NCI-H2107 treated with DMSO at 0.1 percent for 48 hours (cell line): ENCODE data around the gene TBX21.

ENCODE experiments used
- DNase-seq: peaks from one replicate; lab custom pipeline; 2025; ENCODE audit not compliant: unreplicated experiment; lab: John Stamatoyannopoulos, UW

The TBX21 gene

DNA sequence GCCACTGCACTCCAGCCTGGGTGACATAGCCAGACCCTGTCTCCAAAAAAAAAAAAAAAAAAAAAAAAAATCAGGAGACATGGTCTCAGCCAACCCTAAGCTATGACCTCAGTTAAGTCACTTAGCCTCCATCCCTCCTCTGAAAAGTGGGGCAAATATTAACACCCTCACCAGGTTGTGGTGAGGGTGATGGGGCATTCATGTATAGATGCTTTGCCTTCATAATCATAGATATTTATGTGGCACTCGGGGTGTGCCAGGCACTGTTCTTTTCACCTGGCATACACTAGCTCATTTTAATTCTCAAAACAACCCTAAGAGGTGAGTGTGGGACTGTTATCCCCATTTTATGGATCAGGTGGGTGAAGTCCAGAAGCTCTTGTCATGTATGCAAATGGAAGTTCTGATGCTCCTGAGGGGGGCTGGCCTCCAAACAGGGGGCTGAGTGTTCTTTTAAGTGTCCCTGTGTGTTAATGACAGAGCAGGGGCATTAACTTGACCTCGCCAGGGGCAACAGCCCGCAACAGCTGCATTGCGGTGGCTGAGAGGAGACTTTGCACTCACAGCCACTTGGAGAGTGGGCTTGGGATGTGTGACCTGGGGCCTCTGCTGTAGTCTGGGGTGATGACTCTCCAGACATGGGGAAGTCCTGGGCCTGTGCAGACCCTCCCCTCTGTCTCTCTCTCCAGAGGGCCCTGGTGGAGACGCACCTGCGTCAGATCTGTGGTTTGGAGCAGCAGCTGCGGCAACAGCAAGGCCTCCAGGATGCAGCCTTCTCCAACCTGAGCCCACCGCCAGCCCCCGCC lies 34.9 kb upstream of the TBX21 start:
- DNase-seq, result no peak

- DNase-seq, result peak; percentile 48
Measured at GRCh38 chr17:47698749-47699535, 34.1 kb upstream of the TBX21 start.

- DNase-seq, result no peak
Measured at GRCh38 chr17:47699536-47699840, 33.5 kb upstream of the TBX21 start.

DNA sequence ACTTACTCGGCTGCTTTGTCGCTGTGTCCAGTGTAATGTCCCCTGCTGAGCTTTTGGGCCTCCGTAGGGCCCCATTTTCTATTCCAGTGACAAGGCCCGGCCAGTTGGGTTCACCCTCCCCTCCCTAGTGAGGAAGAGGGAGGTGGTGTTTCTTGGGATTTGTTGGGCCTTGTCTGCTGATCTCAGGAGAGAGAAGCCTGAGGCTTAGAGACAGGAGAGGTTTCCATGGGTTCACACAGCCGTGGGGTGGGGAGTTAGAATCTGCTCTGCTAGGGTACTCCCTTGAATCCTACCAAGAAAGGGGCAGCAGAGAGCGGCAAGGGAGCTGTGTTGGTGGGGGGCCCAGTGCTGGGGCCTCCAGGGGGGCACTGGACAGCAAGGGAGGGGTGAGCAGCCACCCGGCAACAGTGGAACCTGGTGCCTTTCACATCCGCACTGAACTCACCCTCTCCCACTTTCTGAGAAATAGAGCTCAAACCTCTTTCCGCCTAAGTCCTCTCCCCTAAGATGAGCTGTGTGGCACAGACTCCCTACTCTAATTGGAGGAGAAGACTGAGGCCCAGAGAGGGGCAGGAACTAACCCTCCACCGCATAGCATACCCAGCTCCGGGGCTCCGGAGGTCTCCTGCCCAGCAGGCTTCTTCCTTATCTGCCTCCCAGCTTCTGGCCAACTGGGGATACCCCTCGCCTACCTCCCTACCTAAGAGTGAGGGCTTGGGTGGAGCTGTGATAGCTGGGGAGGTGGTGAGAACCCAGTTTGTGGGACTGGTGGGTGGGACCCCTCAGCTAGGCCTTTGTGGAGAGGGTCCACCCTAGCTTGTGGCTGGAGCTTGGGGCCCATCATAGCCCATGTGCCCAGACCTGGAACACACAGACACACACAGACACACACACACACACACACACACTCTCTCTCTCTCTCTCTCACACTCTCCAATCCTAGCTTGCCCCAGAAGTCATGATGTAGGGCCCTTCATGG lies 32.3 kb upstream of the TBX21 start:
- DNase-seq, result no peak

- DNase-seq, result no peak
Measured at GRCh38 chr17:47701608-47702007, 31.4 kb upstream of the TBX21 start.

GRCh38 chr17:47702391-47702995 lies 30.5 kb upstream of the TBX21 start:
- no peak for DNase-seq

DNA sequence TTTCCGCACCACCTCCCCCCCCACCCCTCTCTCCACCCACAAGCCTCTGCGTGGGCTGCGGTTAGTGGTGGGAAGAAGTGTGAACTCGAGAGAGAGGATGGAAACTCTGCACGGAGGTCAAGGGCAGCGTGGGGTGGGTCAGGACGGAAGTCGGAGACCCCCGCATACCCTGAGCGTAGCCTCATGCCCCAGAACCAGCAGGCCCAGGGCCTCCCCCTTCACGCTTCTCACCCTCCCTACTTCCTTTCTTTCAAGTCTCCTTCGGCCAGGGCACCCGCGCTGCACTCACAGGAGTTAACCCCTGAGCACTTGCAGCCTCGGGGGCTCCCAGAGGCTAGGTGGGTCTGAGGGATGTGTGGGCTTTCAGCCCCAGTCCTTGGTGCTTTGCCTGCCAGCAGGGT lies 29.8 kb upstream of the TBX21 start:
- DNase-seq, result no peak

DNA sequence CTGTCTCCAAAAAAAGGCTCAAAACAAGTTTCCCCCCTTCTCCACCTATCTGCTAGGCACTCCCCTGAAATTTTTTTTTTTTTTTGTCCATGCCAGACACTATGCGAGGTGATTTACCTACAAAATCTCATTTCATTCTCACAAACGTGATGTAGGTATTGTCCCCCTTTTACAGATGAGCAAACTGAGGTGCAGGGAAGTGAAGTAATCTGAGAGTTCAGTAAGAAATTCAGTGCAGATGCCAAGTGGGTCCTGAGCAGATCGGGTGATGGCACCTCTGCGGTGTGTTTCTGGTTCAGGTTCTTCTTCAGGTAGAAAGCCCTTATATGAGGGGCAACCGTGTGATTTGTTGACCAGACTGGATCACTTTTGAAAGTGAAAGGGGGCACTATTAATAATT lies 29.4 kb upstream of the TBX21 start:
- DNase-seq, result no peak

DNA sequence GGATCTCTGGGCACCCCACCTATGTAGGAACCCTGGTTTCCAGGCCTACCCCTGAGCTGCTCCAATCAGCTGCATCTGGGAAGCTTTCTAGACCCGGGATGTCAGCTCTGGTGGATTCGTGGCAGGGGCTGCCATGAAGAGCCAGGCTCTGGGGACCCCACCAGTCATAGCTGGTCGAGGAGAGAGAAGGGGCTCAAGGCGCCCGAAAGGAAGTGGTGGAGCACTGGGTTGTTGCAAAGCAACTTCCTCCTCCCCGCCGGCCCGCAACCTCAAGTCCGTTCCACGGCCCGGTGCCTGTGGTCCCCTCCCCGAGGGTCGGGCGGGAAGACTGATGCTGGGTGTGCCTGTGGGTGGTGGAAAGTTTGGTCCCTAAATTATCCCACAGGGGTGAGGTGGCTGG lies 28.9 kb upstream of the TBX21 start:
- no peak for DNase-seq

DNA sequence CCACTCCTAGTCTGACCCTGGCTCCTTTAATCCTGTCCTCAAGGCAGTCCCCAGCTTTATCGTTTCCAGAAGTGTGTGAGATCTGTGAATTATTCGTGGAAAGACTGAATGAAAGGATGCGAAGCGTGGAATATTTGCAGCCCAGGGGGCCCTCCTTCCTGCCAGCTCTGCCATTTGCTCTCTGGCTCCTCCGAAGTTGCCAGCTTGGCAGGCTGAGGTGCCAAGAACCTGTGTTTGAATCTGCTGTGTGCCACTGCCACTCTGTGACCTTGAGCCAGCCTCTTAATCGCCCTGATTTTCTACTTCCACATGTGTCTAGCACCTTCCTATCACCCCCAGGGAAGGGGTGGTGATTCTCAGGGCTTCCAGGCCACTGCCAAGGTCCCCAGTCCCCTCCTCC lies 28.3 kb upstream of the TBX21 start:
- no peak for DNase-seq

- DNase-seq, result no peak
Measured at GRCh38 chr17:47705536-47706530, 27.2 kb upstream of the TBX21 start.

- DNase-seq, result no peak
Measured at GRCh38 chr17:47707056-47707804, 25.8 kb upstream of the TBX21 start.

DNA sequence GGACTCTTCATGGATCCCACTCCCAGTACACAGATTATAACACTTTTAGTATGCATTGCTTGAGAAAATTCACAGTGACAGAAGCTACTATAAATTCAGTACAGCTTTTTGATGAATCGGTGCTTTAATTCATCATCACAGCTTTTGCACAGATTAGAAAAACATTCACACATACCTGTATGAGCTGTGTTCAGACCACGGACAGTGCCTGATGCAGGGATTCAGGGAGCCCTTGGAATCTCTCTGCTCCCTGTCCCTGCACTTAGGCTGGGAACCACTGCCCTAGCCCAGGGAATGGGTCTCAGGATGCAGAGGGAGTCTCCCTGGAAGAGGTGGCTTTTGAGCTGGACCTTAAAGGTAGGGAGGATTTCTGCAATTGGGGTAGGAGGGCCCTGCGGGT lies 25.2 kb upstream of the TBX21 start:
- DNase-seq, result no peak

DNA sequence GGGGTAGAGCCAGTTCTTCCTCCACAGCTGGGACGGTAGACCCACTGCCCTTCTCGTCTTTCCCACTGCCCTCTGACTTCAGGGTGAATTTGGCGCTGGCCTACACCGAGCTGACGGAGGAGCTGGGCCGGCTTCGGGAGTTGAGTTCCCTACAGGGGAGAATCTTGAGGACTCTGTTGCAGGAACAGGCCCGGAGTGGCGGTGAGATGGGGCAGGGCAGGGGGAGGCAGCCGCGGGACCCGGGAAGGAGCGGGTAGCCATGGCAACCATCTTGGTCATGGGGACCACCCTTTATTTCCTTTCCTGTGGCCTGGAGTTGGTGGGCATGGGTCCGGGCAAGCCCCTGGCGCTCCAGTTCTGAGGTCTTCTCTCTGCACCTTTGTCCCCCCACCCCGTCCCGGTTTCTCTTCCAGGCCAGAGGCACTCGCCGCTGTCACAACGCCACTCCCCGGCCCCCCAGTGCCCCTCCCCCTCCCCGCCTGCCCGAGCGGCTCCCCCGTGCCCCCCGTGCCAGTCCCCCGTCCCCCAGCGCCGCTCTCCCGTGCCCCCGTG lies 24.6 kb upstream of the TBX21 start:
- DNase-seq, result no peak

DNA sequence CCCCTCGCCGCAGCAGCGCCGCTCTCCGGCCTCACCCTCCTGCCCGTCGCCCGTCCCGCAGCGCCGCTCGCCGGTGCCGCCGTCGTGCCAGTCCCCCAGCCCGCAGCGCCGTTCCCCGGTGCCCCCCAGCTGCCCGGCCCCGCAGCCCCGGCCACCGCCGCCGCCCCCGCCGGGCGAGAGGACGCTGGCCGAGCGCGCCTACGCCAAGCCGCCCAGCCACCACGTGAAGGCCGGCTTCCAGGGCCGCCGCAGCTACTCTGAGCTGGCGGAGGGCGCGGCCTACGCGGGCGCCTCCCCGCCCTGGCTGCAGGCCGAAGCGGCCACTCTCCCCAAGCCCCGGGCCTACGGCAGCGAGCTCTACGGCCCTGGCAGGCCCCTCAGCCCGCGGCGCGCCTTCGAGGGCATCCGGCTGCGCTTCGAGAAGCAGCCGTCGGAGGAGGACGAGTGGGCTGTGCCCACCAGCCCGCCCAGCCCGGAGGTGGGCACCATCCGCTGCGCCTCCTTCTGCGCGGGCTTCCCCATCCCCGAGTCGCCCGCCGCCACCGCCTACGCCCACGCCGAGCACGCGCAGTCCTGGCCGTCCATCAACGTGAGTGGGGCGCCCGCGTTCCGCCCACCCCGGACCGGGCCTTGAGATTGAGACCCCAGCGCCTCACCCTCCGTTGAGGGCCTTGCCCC lies 24.0 kb upstream of the TBX21 start:
- DNase-seq, result no peak

GRCh38 chr17:47709594-47709993 lies 23.4 kb upstream of the TBX21 start:
- DNase-seq, result no peak

DNA sequence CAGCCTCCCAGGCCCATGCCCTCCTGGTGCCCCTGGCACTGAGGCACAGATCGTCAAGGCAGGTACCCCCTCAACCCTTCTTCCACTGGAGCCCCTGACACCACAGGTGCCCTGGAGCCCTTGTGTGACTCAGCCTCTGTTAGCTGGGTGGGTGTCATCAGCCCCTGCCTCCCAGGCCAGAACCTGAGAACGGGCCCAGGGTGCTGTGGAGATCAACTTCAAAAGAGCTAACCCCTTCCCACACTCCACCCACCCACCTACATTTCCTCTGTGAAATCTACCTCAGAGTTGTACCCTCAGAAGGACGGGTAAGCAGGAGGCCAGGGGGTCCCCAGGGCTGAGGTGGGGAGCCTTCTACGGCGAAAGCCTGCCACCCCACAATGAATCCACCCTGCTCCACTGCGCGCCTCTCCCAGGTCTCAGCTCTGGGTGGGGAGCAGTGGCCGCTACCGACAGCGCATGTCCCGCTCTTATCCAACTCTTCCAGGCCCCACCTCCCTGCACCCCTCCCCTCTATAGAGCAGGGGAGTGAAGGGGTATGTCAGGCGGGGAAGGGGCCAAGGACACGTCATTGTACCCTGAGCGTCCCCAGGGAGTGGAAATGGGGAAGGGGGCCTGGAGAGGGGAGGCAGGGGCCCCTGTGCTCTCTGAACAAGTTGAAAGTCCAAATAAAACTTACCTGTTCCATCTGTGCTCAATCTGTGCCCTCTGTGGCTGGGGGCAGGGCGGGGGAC lies 21.5 kb upstream of the TBX21 start:
- no peak for DNase-seq
